ENCODE results near the gene KMT2D. TPM values are rescaled to one million over a fixed set of nuclear protein-coding genes. Genes with fewer than 3 reads are reported as not detected.
A peak's percentile ranks its signal among the peaks of the same experiment; 100 is the strongest.

The KMT2D gene
- total RNA-seq, 4 donors from 2014 or later, result 36.0 to 99.0 (median 71.3) TPM

GRCh38 chr12:49093792-49094159 is 33.2 kb upstream of the KMT2D start:
- no peak overlapping the region for H3K27ac ChIP-seq
- peak overlapping the region in 3 of 4 donors; percentile 30 to 40 (median 35) for H3K4me3 ChIP-seq
- ATAC-seq, result no peak
- H3K4me1 ChIP-seq, result peaks cover 30 to 31% of the 10 kb centered on the region in 2 donors
- H3K9me3 ChIP-seq, result no peaks in the 10 kb centered on the region
- TF ChIP-seq POLR2A (IDR thresholded peaks at IDR 0.05) (no peak), CTCF (IDR thresholded peaks at IDR 0.05 in 4 of 5, conservative IDR thresholded peaks at IDR 0.05 in 1 of 5) (no peak)
- no peak for DNase-seq
- H3K27me3 ChIP-seq, result peaks cover 57 to 59% (median 58%) of the 10 kb centered on the region in 3 donors
- peaks cover 0 to 16% of the 10 kb centered on the region in 2 donors for H3K36me3 ChIP-seq
- intact Hi-C loops (cut with DNase I; ENCODE audit: low total_unique reads), result no loop called here
- in situ Hi-C loops (cut with MboI; ENCODE audit: low sequenced_read_pairs in 4 of 4), result loop anchor here in 1 of 4 donors (25.0 kb wide), 1 partner anchor 144 kb away; no protein-coding TSS in a partner anchor

GRCh38 chr12:49092816-49093406 is 32.3 kb upstream of the KMT2D start:
- ATAC-seq, result no peak
- Histone ChIP-seq H3K4me1 (peaks cover 30 to 31% of the 10 kb centered on the region in 2 donors), H3K9me3 (no peaks in the 10 kb centered on the region), H3K27ac (no peak overlapping the region), H3K4me3 (no peak overlapping the region), H3K36me3 (peaks cover 0 to 12% of the 10 kb centered on the region in 2 donors), H3K27me3 (peaks cover 57 to 63% (median 60%) of the 10 kb centered on the region in 3 donors)
- in situ Hi-C loops (cut with MboI; ENCODE audit: low sequenced_read_pairs in 4 of 4) (loop anchor here in 1 of 4 donors (25.0 kb wide), 1 partner anchor 144 kb away; no protein-coding TSS in a partner anchor), intact Hi-C loops (cut with DNase I; ENCODE audit: low total_unique reads) (no loop called here)
- no peak for DNase-seq
- no peak for TF ChIP-seq POLR2A (IDR thresholded peaks at IDR 0.05)
- TF ChIP-seq CTCF (IDR thresholded peaks at IDR 0.05 in 4 of 5, conservative IDR thresholded peaks at IDR 0.05 in 1 of 5), result no peak

GRCh38 chr12:49092086-49092815 is 31.7 kb upstream of the KMT2D start:
- intact Hi-C loops (cut with DNase I; ENCODE audit: low total_unique reads) (no loop called here), in situ Hi-C loops (cut with MboI; ENCODE audit: low sequenced_read_pairs in 4 of 4) (loop anchor here in 1 of 4 donors (25.0 kb wide), 1 partner anchor 145 kb away; no protein-coding TSS in a partner anchor)
- DNase-seq (no peak), ATAC-seq (no peak)
- peaks cover 25 to 31% of the 10 kb centered on the region in 2 donors for H3K4me1 ChIP-seq
- H3K27me3 ChIP-seq, result peaks cover 57 to 63% (median 60%) of the 10 kb centered on the region in 3 donors
- H3K4me3 ChIP-seq, result peak overlapping the region in 3 of 4 donors; percentile 10 to 29 (median 28)
- H3K9me3 ChIP-seq, result no peaks in the 10 kb centered on the region
- H3K27ac ChIP-seq, result no peak overlapping the region
- peaks cover 0 to 7% of the 10 kb centered on the region in 2 donors for H3K36me3 ChIP-seq
- TF ChIP-seq POLR2A (IDR thresholded peaks at IDR 0.05), result no peak
- TF ChIP-seq CTCF (IDR thresholded peaks at IDR 0.05 in 4 of 5, conservative IDR thresholded peaks at IDR 0.05 in 1 of 5), result peak in 1 of 5 experiments; percentile 28

- Histone ChIP-seq H3K36me3 (peaks cover 0 to 2% of the 10 kb centered on the region in 2 donors), H3K4me1 (peaks cover 25 to 31% of the 10 kb centered on the region in 2 donors), H3K4me3 (peak overlapping the region in 3 of 4 donors; percentile 10 to 29 (median 28)), H3K27me3 (peaks cover 57 to 63% (median 60%) of the 10 kb centered on the region in 3 donors), H3K27ac (no peak overlapping the region), H3K9me3 (no peaks in the 10 kb centered on the region)
- no peak for TF ChIP-seq CTCF (IDR thresholded peaks at IDR 0.05 in 4 of 5, conservative IDR thresholded peaks at IDR 0.05 in 1 of 5)
- no peak for DNase-seq
- no peak for ATAC-seq
- in situ Hi-C loops (cut with MboI; ENCODE audit: low sequenced_read_pairs in 4 of 4) (loop anchor here in 1 of 4 donors (25.0 kb wide), 1 partner anchor 146 kb away; no protein-coding TSS in a partner anchor), intact Hi-C loops (cut with DNase I; ENCODE audit: low total_unique reads) (no loop called here)
Measured at GRCh38 chr12:49091836-49092085, 31.2 kb upstream of the KMT2D start.
